Skeletal muscle satellite cell (primary cell): Measurements from ENCODE around the gene FRMD1.

ENCODE experiments used
- H3K27me3 ChIP-seq: 2 replicates; pipeline ENCODE4 v1.7.0; 2013; ENCODE audit warnings: low read length; ENCODE audit not compliant: control insufficient read depth, insufficient read depth
- H3K36me3 ChIP-seq: 2 replicates; pipeline ENCODE4 v1.7.0; 2013; ENCODE audit warnings: mild to moderate bottlenecking, control low read depth, low read length; ENCODE audit not compliant: insufficient read depth
- H3K4me1 ChIP-seq: 2 replicates; pipeline ENCODE4 v1.7.0; 2013; ENCODE audit warnings: low read length; ENCODE audit not compliant: control insufficient read depth, insufficient read depth
- H3K4me2 ChIP-seq: 2 replicates; pipeline ENCODE4 v1.7.0; 2013; ENCODE audit warnings: mild to moderate bottlenecking, low read length
- H3K4me3 ChIP-seq: 2 replicates; pipeline ENCODE4 v1.7.0; 2013; ENCODE audit warnings: low read length
- H3K9ac ChIP-seq: 2 replicates; pipeline ENCODE4 v1.7.0; 2013; ENCODE audit warnings: mild to moderate bottlenecking, low read depth, low read length, moderate library complexity
- H3K9me3 ChIP-seq: replicated peaks from 2 replicates; pipeline ENCODE4 v1.7.0; 2013; ENCODE audit warnings: mild to moderate bottlenecking, control low read depth, low read length

Gene FRMD1

GRCh38 chr6:168011291-168011690, 67.7 kb downstream of the FRMD1 start:
- Histone ChIP-seq H3K9me3 (peaks cover 11% of the 10 kb centered on the region), H3K27me3 (peaks cover 2% of the 10 kb centered on the region), H3K4me3 (no peak overlapping the region), H3K4me1 (peaks cover 6% of the 10 kb centered on the region), H3K9ac (no peak overlapping the region), H3K36me3 (no peaks in the 10 kb centered on the region), H3K4me2 (no peak overlapping the region)

- H3K36me3 ChIP-seq, result no peaks in the 10 kb centered on the region
- H3K9me3 ChIP-seq, result peaks cover 11% of the 10 kb centered on the region
- H3K9ac ChIP-seq, result no peak overlapping the region
- H3K4me2 ChIP-seq, result no peak overlapping the region
- H3K27me3 ChIP-seq, result peaks cover 4% of the 10 kb centered on the region
- peaks cover 6% of the 10 kb centered on the region for H3K4me1 ChIP-seq
- H3K4me3 ChIP-seq, result no peak overlapping the region
Observed at GRCh38 chr6:168009331-168009730, 69.7 kb downstream of the FRMD1 start.

- no peak overlapping the region for H3K4me2 ChIP-seq
- H3K9ac ChIP-seq, result no peak overlapping the region
- H3K36me3 ChIP-seq, result no peaks in the 10 kb centered on the region
- H3K4me1 ChIP-seq, result peaks cover 6% of the 10 kb centered on the region
- H3K4me3 ChIP-seq, result no peak overlapping the region
- H3K27me3 ChIP-seq, result peaks cover 12% of the 10 kb centered on the region
- peaks cover 5% of the 10 kb centered on the region for H3K9me3 ChIP-seq
Observed at GRCh38 chr6:168007592-168008338, 71.2 kb downstream of the FRMD1 start.

GRCh38 chr6:168005796-168006195, 73.2 kb downstream of the FRMD1 start:
- no peaks in the 10 kb centered on the region for H3K36me3 ChIP-seq
- no peak overlapping the region for H3K4me3 ChIP-seq
- no peak overlapping the region for H3K4me2 ChIP-seq
- H3K9me3 ChIP-seq, result no peaks in the 10 kb centered on the region
- H3K27me3 ChIP-seq, result peaks cover 12% of the 10 kb centered on the region
- no peak overlapping the region for H3K9ac ChIP-seq
- H3K4me1 ChIP-seq, result peaks cover 6% of the 10 kb centered on the region

GRCh38 chr6:168004945-168005344, 74.1 kb downstream of the FRMD1 start:
- no peak overlapping the region for H3K9ac ChIP-seq

GRCh38 chr6:168004023-168004422, 75.0 kb downstream of the FRMD1 start:
- Histone ChIP-seq H3K4me1 (peaks cover 6% of the 10 kb centered on the region), H3K36me3 (no peaks in the 10 kb centered on the region), H3K4me2 (no peak overlapping the region), H3K4me3 (no peak overlapping the region), H3K9ac (no peak overlapping the region), H3K27me3 (peaks cover 16% of the 10 kb centered on the region), H3K9me3 (no peaks in the 10 kb centered on the region)

More at GRCh38 chr6:168004945-168005344, 74.1 kb downstream of the FRMD1 start:
- Histone ChIP-seq H3K9me3 (no peaks in the 10 kb centered on the region), H3K4me1 (peaks cover 6% of the 10 kb centered on the region), H3K4me3 (no peak overlapping the region), H3K36me3 (no peaks in the 10 kb centered on the region), H3K27me3 (peaks cover 12% of the 10 kb centered on the region), H3K4me2 (no peak overlapping the region)
